ENCODE data around the gene COA1.
A peak's percentile ranks its signal among the peaks of the same experiment; 100 is the strongest.
"Not testable (repeated sequence)": the region's sequence is repeated elsewhere in the genome, so short reads cannot be mapped to it uniquely, and the experiment has no call there.

Gene COA1

GRCh38 chr7:43729214-43729923 is at the start of gene COA1:
TSS of gene COA1 (minus strand) at chr7:43729523. CDS start at chr7:43648614, 80,909 bp downstream.
- peak within 1 kb of the TSS; percentile 85 for H3K27ac ChIP-seq
- peak; percentile 72 for DNase-seq (ENCODE audit: low read depth, low spot score)

GRCh38 chr7:43778293-43779044 is 49.1 kb upstream of the COA1 start:
- not testable (repeated sequence) for DNase-seq (ENCODE audit: low read depth, low spot score); H3K27ac ChIP-seq

GRCh38 chr7:43775255-43775654 is 45.9 kb upstream of the COA1 start:
- not testable (repeated sequence) for H3K27ac ChIP-seq; DNase-seq (ENCODE audit: low read depth, low spot score)

- not testable (repeated sequence) for H3K27ac ChIP-seq; DNase-seq (ENCODE audit: low read depth, low spot score)
These were observed 43.9 kb upstream of the COA1 start for GRCh38 chr7:43773268-43773667.

GRCh38 chr7:43771573-43771972 is 42.2 kb upstream of the COA1 start:
- no peak overlapping the region for H3K27ac ChIP-seq
- no peak for DNase-seq (ENCODE audit: low read depth, low spot score)

- no peak overlapping the region for H3K27ac ChIP-seq
- no peak for DNase-seq (ENCODE audit: low read depth, low spot score)
These were observed 41.8 kb upstream of the COA1 start for GRCh38 chr7:43771128-43771527.

- H3K27ac ChIP-seq = no peak overlapping the region
- DNase-seq (ENCODE audit: low read depth, low spot score) = no peak
These were observed 40.6 kb upstream of the COA1 start for GRCh38 chr7:43769791-43770465.

GRCh38 chr7:43769281-43769680 is 40.0 kb upstream of the COA1 start:
- H3K27ac ChIP-seq = no peak overlapping the region

GRCh38 chr7:43768887-43769272 is 39.6 kb upstream of the COA1 start:
- DNase-seq (ENCODE audit: low read depth, low spot score) = no peak
- H3K27ac ChIP-seq = no peak overlapping the region

More at GRCh38 chr7:43769281-43769680, 40.0 kb upstream of the COA1 start:
- DNase-seq (ENCODE audit: low read depth, low spot score) = no peak

- no peak for DNase-seq (ENCODE audit: low read depth, low spot score)
- no peak overlapping the region for H3K27ac ChIP-seq
These were observed 39.0 kb upstream of the COA1 start for GRCh38 chr7:43768201-43768886.

- no peak overlapping the region for H3K27ac ChIP-seq
- DNase-seq (ENCODE audit: low read depth, low spot score) = no peak
These were observed 38.0 kb upstream of the COA1 start for GRCh38 chr7:43767311-43767710.

GRCh38 chr7:43766564-43766963 is 37.2 kb upstream of the COA1 start:
- no peak overlapping the region for H3K27ac ChIP-seq
- no peak for DNase-seq (ENCODE audit: low read depth, low spot score)

- DNase-seq (ENCODE audit: low read depth, low spot score) = peak; percentile 79
- H3K27ac ChIP-seq = peak overlapping the region; percentile 33
These were observed 35.6 kb upstream of the COA1 start for GRCh38 chr7:43764807-43765491.

- H3K27ac ChIP-seq = peak overlapping the region; percentile 33
- no peak for DNase-seq (ENCODE audit: low read depth, low spot score)
These were observed 34.9 kb upstream of the COA1 start for GRCh38 chr7:43764039-43764761.

- DNase-seq (ENCODE audit: low read depth, low spot score) = no peak
- H3K27ac ChIP-seq = no peak overlapping the region
These were observed 33.9 kb upstream of the COA1 start for GRCh38 chr7:43763183-43763582.

- H3K27ac ChIP-seq = peak overlapping the region; percentile 15
- DNase-seq (ENCODE audit: low read depth, low spot score) = no peak
These were observed 32.8 kb upstream of the COA1 start for GRCh38 chr7:43761938-43762692.

GRCh38 chr7:43761382-43761781 is 32.1 kb upstream of the COA1 start:
- H3K27ac ChIP-seq = peak overlapping the region; percentile 15
- DNase-seq (ENCODE audit: low read depth, low spot score) = no peak

GRCh38 chr7:43760861-43761260 is 31.5 kb upstream of the COA1 start:
- no peak overlapping the region for H3K27ac ChIP-seq
- no peak for DNase-seq (ENCODE audit: low read depth, low spot score)

All from epithelial cell of prostate (primary cell).